HG03135 (cell line): ENCODE data around the gene RNASE7.
"Not testable (repeated sequence)": the region's sequence is repeated elsewhere in the genome, so short reads cannot be mapped to it uniquely, and the experiment has no call there.

Experiments
- ATAC-seq: cut with Tn5 transposase; IDR thresholded peaks from one replicate; pipeline ENCODE4 v1.9.1; 2021; ENCODE audit warnings: mild to moderate bottlenecking, moderate library complexity; ENCODE audit not compliant: unreplicated experiment

RNASE7 gene

GRCh38 chr14:21023174-21023573 lies 19.0 kb upstream of the RNASE7 start:
- ATAC-seq, result no peak

DNA sequence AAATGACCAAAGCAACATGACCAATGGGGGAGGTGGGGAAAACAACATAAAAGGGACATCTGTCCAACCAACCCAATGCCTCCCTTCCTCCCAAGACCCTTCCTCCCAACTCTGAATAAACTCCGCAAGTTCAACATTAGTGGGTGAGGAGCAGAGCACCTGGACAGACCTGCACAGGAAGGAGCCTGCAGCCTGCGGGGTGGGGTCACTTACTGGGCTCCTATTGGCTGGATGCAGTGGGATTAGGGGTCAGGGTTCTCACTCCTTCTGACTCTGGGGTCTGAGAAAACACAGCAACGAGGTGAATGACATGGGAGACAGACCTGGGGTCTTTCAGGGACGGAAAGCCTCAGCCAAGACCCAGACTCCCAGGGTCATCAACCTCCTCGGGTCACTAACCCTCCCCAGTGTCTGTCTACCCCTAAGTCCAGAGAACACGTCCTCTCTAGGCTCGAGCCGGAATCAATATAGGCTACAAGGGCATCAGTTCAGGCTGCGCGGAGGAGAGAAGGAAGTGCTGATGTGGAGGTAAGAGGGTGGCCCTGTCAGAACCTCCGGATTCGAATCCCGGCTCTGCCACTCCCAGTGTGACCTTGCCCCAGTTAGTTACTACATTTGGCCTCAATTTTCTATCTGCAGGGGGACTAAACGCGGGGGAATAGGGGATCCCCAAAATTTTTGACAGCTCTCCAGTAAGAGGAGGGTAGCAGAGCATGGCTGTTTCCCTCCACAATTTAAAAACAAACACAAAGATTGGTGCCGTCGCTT lies 18.2 kb upstream of the RNASE7 start:
- ATAC-seq, result no peak

DNA sequence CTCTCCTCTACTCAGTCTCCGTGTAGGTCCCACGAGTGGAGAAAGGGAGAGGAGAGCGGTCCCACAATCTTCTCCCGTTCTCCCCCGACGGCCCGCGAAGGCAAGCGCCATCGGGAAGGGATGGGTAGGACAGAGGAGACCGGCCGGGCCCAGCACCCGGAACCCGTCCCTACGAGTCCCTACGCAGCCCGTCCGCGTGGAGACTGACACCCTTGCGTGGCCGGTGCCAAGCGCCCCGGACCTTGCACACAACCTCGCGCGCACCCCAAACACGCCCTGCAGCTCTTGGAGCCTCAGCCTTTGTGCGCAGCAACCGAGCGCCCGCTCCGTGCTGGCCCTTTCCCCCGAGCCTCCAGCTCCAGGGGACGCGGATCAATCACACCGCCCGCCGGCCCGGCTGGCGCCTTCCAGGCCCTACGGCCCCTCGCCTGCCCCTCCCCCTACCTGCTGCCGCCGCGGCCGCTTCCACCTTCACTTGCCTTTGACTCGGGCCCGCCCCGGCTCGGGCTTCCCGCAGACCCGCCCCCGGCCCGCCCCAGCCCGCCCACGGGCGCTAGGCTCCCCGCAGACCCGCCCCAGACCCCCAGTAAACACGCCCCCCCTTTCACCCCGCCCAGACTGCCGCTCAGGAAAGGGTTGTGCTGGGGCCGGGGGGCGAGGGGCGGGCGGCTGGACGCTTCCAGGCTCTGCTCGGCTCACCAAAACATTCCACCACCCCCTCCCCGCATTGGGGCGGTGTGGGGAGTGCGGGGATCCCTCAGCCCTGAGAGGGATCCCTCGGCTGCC lies 17.4 kb upstream of the RNASE7 start, which contains the start of gene NDRG2:
Gene NDRG2 (minus strand): TSS at position 477 of the 786 bp plus-strand sequence. CDS start 1,746 bp downstream, outside the sequence.
- no peak for ATAC-seq

DNA sequence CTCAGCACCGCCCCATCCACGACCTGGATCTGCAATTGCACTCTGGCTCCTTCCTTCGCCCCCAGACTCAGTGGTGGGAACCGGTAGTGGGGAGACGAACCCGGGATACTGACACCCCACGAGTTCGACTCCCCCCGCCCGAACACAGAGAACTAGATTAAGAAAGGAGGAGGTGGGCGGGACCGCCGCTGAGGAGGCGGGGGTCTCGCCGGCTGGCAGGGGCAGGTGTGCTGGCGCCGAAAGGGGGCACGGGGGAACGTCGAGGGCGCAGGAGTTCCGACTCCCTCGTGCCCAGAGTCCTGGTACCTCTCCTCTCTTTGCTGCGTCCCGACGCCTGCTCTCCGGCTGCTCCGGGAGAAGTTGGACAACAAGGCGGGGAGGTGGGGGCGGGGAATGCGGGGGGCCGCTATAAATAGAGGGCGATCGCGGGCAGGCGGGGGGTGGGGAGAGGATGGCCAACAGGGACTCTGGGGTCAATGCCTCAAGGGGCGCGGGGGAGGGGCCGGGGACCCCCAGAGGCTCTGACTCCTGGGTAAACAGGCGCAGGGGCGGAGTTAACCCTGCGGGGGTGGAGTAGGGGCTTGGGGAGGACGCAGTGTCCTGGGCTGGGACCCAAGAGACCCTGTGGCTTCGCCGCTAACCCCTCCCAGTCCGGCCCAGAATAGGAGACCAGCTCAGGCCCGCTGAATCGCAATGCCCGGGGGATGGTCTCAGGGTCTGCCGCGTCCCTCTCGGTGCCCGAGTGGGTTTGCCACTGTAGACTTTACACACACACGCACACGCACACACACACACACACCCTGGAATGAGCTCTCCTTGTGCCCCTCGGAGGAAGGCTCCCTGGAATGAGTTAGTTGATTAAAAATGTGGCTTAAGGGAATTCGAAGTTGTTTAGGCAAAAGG lies 16.5 kb upstream of the RNASE7 start:
- no peak for ATAC-seq

- ATAC-seq, result no peak
Observed at GRCh38 chr14:21026274-21026987, 15.7 kb upstream of the RNASE7 start.

GRCh38 chr14:21026988-21027315 lies 15.2 kb upstream of the RNASE7 start:
- no peak for ATAC-seq

DNA sequence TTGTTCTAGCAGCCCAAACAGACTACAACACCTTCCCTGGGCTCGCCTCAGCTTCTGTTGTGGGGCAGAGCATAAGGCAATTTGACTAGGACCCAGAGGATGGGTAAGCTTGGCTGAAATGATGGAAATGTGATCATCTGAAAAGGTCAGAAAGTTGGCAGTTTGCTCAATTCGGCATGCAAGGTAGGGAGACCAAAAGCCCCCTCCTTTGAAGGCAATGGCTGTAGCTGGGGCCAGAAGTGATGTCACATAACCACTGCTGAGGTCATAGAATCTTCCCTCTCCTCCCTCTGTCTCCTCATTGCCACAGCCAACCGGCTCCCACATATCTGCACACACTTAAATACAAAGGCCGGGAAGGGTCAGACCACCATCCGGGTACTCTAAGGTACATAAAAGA lies 12.2 kb upstream of the RNASE7 start, which contains the start of gene TPPP2:
Gene TPPP2 (plus strand): TSS at position 301 of the 400 bp plus-strand sequence. CDS start 365 bp downstream, outside the sequence.
- no peak for ATAC-seq

DNA sequence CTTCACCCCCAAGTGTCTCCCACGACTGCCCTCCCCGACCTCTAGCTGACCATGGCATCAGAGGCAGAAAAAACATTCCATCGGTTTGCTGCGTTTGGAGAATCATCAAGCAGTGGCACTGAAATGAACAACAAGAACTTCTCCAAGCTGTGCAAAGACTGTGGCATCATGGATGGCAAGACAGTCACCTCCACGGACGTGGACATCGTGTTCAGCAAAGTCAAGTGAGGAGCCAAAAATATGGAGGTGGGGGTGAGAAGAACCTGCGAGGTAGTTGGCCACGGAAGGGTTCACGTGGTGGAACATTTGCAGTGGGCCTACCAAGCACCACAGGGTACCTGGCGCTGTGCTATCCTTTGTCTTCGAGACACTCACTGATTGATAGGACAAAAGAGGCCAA lies 11.6 kb upstream of the RNASE7 start:
- no peak for ATAC-seq

DNA sequence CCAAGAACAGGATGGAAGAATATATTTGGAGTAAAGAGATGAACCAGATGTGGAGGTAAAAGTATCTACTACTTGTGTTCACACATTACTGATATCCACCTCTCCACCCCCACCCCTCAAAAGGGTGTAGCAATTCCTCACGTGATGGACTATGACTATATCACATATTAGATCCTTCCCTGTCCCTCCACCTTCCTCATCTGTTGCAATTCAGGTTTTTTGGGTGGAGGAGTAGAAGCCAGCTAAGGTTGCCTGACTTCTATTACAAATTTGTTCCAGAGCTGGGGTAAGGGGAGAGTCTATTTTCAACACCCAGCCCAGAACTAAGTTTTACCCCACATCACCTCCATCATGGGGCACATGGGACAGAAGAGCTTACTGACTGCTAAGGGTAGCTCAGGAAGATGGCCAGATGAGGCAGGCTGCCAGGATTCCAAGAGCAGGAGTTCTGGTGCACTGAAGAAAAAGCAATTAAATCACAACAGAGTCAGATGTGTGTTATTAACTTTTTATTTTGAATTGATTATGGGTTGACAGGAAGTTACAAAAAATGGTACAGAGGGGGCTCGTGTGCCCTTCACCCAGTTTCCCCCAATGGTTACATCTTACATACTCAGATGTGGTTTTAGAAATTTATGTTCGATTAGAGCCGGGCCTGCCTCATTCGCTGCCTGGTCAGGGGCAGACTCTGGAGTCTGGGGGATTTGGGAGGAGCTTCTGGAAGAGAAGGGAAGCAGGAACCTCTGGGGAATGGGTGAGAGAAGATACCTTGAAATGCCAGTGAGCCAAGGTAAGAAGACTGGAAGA lies 9.6 kb upstream of the RNASE7 start:
- ATAC-seq, result no peak

- ATAC-seq, result no peak
Observed at GRCh38 chr14:21033133-21033698, 8.9 kb upstream of the RNASE7 start.

DNA sequence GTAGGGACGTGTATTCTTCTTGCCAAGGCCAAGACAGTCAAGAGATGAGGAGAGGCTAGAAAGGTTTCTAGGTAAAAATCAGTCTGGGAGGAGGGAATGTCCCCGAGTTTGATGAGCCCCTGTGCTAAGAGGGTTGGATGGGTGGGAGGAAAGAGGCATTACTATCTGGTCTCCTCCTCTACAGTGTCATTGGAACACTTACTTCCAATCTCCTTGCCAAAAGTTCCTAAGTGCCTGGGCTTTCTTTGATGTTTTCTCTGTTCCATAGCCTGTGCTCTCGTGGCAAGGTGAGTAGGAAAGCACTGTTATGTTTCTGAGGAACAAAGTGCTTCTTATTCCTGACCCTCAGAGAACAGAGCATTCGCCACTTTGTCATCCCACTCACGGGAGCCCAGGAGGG lies 7.5 kb upstream of the RNASE7 start, which contains the start of gene RNASE13:
Gene RNASE13 (minus strand): TSS at position 101 of the 400 bp plus-strand sequence. CDS start 519 bp downstream, outside the sequence.
- no peak for ATAC-seq

- ATAC-seq, result no peak
Observed at GRCh38 chr14:21036751-21037150, 5.4 kb upstream of the RNASE7 start.

GRCh38 chr14:21037156-21037555 lies 5.0 kb upstream of the RNASE7 start:
- ATAC-seq, result no peak

- ATAC-seq, result no peak
Observed at GRCh38 chr14:21038441-21039422, 3.4 kb upstream of the RNASE7 start.

DNA sequence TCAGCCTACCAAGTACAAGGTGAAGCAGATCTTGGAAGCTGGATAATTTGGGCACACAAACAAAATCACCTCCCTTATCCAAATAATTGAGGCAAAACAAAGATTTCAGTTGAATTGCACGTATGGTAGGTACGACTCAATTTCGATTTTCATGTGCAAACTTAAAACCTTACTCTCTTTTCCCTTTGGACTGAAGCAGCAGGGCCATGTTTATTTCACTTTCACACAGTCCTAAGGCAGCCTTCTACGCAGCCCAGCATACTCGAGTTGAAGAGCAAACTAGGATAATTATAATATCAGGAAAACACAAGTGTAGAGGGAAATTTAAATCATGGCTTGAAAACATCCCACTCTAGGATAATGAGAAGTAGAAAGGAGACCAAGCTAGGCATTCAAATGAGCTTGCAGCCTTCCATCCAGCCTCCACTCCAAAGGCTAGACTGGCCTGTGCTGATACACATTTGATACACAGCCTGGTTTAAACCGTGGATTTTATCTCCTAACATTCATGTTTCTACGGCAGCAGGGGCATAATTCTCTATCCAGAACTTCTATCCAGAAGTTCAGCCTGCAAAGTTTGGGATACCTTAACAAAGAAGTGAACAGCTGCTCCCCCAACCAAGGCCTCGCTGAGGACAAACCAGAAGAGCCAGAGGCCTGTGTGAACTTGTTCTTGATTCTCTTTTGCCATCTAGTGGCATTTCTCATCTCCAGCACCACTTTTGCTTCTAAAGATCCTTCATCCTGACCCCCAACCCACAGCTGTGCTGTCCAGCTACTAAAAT lies 2.4 kb upstream of the RNASE7 start:
- no peak for ATAC-seq

GRCh38 chr14:21040370-21040925 lies 1.7 kb upstream of the RNASE7 start:
- ATAC-seq, result no peak

DNA sequence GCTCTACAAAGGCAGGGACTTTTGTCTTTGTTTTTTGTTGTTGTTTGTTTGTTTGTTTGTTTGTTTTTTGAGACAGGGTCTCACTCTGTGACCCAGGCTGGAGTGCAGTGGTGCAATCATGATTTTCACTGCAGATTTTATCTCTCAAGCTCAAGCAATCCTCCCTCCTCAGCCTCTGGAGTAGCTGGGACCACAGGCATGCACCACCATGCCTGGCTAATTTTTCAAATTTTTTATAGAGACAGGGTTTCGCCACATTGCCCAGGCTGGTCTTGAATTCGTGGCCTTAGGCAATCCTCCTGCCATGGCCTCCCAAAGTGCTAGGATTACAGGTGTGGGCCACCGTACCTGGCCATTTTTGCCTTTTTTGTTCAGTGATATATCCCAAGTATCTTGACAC lies 1.2 kb upstream of the RNASE7 start:
- ATAC-seq, result not testable (repeated sequence)
